Activated CD4-positive, alpha-beta T cell treated with anti-CD3 and anti-CD28 coated beads for 36 hours (primary cell): ENCODE results near the gene ZNF680. TPM values are rescaled to one million over a fixed set of nuclear protein-coding genes. Genes with fewer than 3 reads are reported as not detected.
A peak's percentile ranks its signal among the peaks of the same experiment; 100 is the strongest.
"Not testable (repeated sequence)": the region's sequence is repeated elsewhere in the genome, so short reads cannot be mapped to it uniquely, and the experiment has no call there.

Experiments used
- ATAC-seq: fragments of 200-7000 bp; cut with Tn5 transposase; one replicate; pipeline ENCODE4 v1.10.0; 2021; ENCODE audit warnings: mild to moderate bottlenecking, moderate library complexity
- CTCF ChIA-PET: fragments of 350-600 bp; sonication (Branson Sonifier 250); formaldehyde crosslinking; loops from one replicate; lab custom pipeline; 2021; ENCODE audit warnings: antibody characterized with exemption; lab: Charles Lee
- POLR2A ChIA-PET: fragments of 350-600 bp; sonication (Branson Sonifier 250); formaldehyde crosslinking; loops from one replicate; lab custom pipeline; 2021; ENCODE audit warnings: antibody characterized with exemption, inconsistent platforms; lab: Charles Lee
- DNase-seq: peaks from one replicate; pipeline ENCODE4 v3.0.0-alpha.2; 2020
- H3K27ac Mint-ChIP-seq: one replicate; pipeline ENCODE4 v1.8.0; 2021; ENCODE audit warnings: mixed read lengths
- H3K27me3 Mint-ChIP-seq: one replicate; pipeline ENCODE4 v1.8.0; 2021; ENCODE audit warnings: mixed read lengths
- H3K36me3 Mint-ChIP-seq: one replicate; pipeline ENCODE4 v1.8.0; 2021; ENCODE audit warnings: low read depth, mixed read lengths
- H3K4me1 Mint-ChIP-seq: one replicate; pipeline ENCODE4 v1.8.0; 2021; ENCODE audit warnings: mixed read lengths
- H3K4me3 Mint-ChIP-seq: one replicate; pipeline ENCODE4 v1.8.0; 2021; ENCODE audit warnings: mild to moderate bottlenecking, moderate library complexity, mixed read lengths
- H3K9me3 Mint-ChIP-seq: one replicate; pipeline ENCODE4 v1.8.0; 2021; ENCODE audit warnings: low read depth, mixed read lengths
- intact Hi-C, 2 experiments: fragments of 100-400 bp; cut with DNase I in 1 of 2; cut with micrococcal nuclease in 1 of 2; formaldehyde crosslinking; loops; one replicate each; pipeline versions ENCODE4 v1.14.2 to v1.15.1; 2022 to 2024; cut with DNase I, micrococcal nuclease
- total RNA-seq, 2 experiments: library from RNA; stranded (reverse); gene quantifications; one replicate each; pipeline ENCODE4 v1.2.3, GENCODE V29; 2021

Gene ZNF680
- total RNA-seq, 2 experiments from 2014 or later, result 12.5 to 12.6 TPM

GRCh38 chr7:64555046-64555445 lies 7.8 kb downstream of the ZNF680 start:
- POLR2A ChIA-PET, result no interaction called here
- no peak overlapping the region for H3K27ac Mint-ChIP-seq
- H3K36me3 Mint-ChIP-seq, result peaks cover 75% of the 10 kb centered on the region
- DNase-seq (no peak), ATAC-seq (no peak)
- peaks cover 26% of the 10 kb centered on the region for H3K9me3 Mint-ChIP-seq
- H3K27me3 Mint-ChIP-seq, result no peaks in the 10 kb centered on the region
- CTCF ChIA-PET, result no interaction called here
- H3K4me1 Mint-ChIP-seq, result peaks cover 6% of the 10 kb centered on the region
- H3K4me3 Mint-ChIP-seq, result no peak overlapping the region
- intact Hi-C loops, result no loop called here

GRCh38 chr7:64554188-64554587 lies 8.7 kb downstream of the ZNF680 start:
- DNase-seq, intact Hi-C loops, H3K4me3 Mint-ChIP-seq, H3K27ac Mint-ChIP-seq, CTCF ChIA-PET, H3K27me3 Mint-ChIP-seq, H3K4me1 Mint-ChIP-seq, ATAC-seq, POLR2A ChIA-PET: not testable (repeated sequence)
- Mint-ChIP-seq H3K9me3 (peaks cover 26% of the 10 kb centered on the region), H3K36me3 (peaks cover 78% of the 10 kb centered on the region)

DNA sequence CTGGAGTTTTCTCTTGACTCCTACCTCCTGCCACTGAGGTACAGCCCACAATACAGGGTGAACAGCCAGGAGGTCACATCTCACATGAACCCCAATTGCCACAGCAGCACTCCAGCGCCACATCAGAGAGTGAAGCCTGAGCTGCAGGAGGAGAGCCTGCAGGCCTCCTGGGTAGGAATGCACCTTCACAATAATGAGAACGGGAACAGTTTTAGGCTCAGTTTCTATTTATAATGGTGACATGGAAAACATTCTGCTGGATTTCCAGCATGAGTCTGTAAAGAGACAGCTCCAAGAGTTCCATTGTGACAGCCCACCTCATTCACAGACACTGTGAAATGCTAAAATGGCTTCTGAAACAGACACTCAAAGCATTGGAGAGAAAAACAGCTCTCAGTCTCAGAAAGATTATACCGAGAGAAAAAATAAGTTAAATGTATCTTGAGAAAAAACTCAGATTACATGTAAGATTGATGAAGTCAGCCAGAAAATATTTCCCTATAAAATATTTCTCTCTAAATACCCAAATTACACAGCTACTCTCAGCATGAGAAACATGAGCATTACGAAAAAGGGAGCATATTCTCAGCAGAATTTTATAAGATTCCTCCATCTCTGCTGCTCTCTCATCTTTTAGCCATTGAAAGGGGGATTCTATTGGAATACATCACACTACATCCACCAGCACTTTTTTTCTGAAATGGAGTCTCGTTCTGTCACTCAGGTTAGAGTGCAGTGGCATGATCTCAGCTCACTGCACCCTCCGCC lies 11.3 kb downstream of the ZNF680 start:
- CTCF ChIA-PET, result interaction anchor here (0.7 to 1.4 kb wide), 2 partner anchors 12 to 31 kb away, joined by 3 read pairs; partner anchors contain the start of gene ZNF680
- H3K27ac Mint-ChIP-seq, result no peak overlapping the region
- peaks cover 4% of the 10 kb centered on the region for H3K4me1 Mint-ChIP-seq
- no peak for DNase-seq
- H3K9me3 Mint-ChIP-seq, result peaks cover 27% of the 10 kb centered on the region
- intact Hi-C loops, result no loop called here
- peaks cover 70% of the 10 kb centered on the region for H3K36me3 Mint-ChIP-seq
- no peak overlapping the region for H3K4me3 Mint-ChIP-seq
- POLR2A ChIA-PET, result no interaction called here
- no peaks in the 10 kb centered on the region for H3K27me3 Mint-ChIP-seq
- no peak for ATAC-seq

DNA sequence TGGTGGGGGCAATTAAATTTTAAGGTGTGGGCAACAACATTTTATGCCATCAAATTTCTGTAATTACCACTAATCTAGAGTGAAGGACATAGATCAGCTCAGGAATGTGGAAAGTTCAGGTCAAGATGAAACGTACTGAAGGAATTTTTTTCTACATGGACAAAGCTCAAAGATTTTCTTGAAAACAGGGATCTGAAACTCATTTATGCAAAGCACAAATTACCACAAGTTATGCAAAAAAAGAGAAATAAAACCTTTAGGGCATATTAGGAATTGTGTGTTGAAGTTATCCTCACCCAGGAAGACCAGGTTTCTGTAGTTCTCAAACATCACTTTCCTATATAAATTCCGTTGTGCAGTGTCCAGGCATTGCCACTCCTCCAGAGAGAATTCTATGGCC lies 18.9 kb downstream of the ZNF680 start:
- ATAC-seq, result no peak
- no peak overlapping the region for H3K27ac Mint-ChIP-seq
- no peak overlapping the region for H3K4me3 Mint-ChIP-seq
- intact Hi-C loops, result loop anchor here in 1 of 2 experiments (10.0 kb wide), 1 partner anchor 61 kb away; no protein-coding TSS in a partner anchor
- POLR2A ChIA-PET, result no interaction called here
- H3K27me3 Mint-ChIP-seq, result no peaks in the 10 kb centered on the region
- DNase-seq, result no peak
- CTCF ChIA-PET, result no interaction called here
- peaks cover 5% of the 10 kb centered on the region for H3K4me1 Mint-ChIP-seq
- peaks cover 72% of the 10 kb centered on the region for H3K36me3 Mint-ChIP-seq
- H3K9me3 Mint-ChIP-seq, result peaks cover 9% of the 10 kb centered on the region

- no peak for ATAC-seq
- intact Hi-C loops, result loop anchor here in 1 of 2 experiments (10.0 kb wide), 1 partner anchor 63 kb away; no protein-coding TSS in a partner anchor
- Mint-ChIP-seq H3K4me1 (peaks cover 5% of the 10 kb centered on the region), H3K27me3 (no peaks in the 10 kb centered on the region), H3K4me3 (no peak overlapping the region), H3K9me3 (peaks cover 5% of the 10 kb centered on the region), H3K36me3 (peaks cover 72% of the 10 kb centered on the region), H3K27ac (peak overlapping the region; percentile 3)
- no peak for DNase-seq
- CTCF ChIA-PET, result no interaction called here
- POLR2A ChIA-PET, result no interaction called here
Observed at GRCh38 chr7:64541438-64542359, 21.2 kb downstream of the ZNF680 start.

GRCh38 chr7:64533756-64534155 lies 29.1 kb downstream of the ZNF680 start:
- Mint-ChIP-seq H3K27me3 (no peaks in the 10 kb centered on the region), H3K27ac (no peak overlapping the region), H3K4me3 (no peak overlapping the region), H3K9me3 (peaks cover 62% of the 10 kb centered on the region), H3K4me1 (no peaks in the 10 kb centered on the region), H3K36me3 (peaks cover 90% of the 10 kb centered on the region)
- intact Hi-C loops, result no loop called here
- DNase-seq, result no peak
- ATAC-seq, result no peak
- POLR2A ChIA-PET, result no interaction called here
- CTCF ChIA-PET, result no interaction called here

- intact Hi-C loops, result loop anchor here in 1 of 2 experiments (10.0 kb wide), 2 partner anchors 184 to 454 kb away; no protein-coding TSS in a partner anchor
- ChIA-PET CTCF (interaction anchor here (0.6 kb wide), 1 partner anchor 86 kb away, joined by 4 read pairs; no protein-coding TSS in a partner anchor), POLR2A (no interaction called here)
- H3K4me3 Mint-ChIP-seq, result no peak overlapping the region
- ATAC-seq, result no peak
- DNase-seq, result no peak
- H3K27ac Mint-ChIP-seq, result no peak overlapping the region
- H3K9me3 Mint-ChIP-seq, result peaks cover 54% of the 10 kb centered on the region
- no peaks in the 10 kb centered on the region for H3K4me1 Mint-ChIP-seq
- peaks cover 88% of the 10 kb centered on the region for H3K36me3 Mint-ChIP-seq
- no peaks in the 10 kb centered on the region for H3K27me3 Mint-ChIP-seq
Observed at GRCh38 chr7:64528770-64529169, 34.1 kb downstream of the ZNF680 start.

DNA sequence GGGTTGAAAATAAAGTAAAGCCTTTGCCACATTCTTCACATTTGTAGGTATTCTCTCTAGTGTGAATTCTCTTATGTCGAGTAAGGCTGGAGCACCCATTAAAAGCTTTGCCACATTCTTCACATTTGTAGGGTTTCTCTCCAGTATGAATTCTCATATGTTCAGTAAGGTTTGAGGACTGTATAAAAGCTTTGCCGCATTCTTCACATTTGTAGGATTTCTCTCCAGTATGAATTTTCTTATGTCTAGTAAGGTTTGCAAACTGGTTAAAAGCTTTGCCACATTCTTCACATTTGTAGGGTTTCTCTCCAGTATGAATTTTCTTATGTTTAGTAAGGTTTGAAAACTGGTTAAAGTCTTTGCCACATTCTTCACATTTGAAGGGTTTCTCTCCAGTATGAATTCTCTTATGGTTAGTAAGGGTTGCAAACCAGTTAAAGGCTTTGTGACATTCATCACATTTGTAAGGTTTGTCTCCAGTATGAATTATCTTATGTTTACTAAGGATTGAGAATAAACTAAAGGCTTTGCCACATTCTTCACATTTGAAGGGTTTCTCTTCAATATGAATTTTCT lies 41.4 kb downstream of the ZNF680 start:
- ChIA-PET POLR2A (no interaction called here), CTCF (no interaction called here)
- H3K4me1 Mint-ChIP-seq, result no peaks in the 10 kb centered on the region
- no peak overlapping the region for H3K27ac Mint-ChIP-seq
- no peak for DNase-seq
- H3K9me3 Mint-ChIP-seq, result peaks cover 52% of the 10 kb centered on the region
- no peak overlapping the region for H3K4me3 Mint-ChIP-seq
- H3K36me3 Mint-ChIP-seq, result peaks cover 85% of the 10 kb centered on the region
- no peak for ATAC-seq
- no peaks in the 10 kb centered on the region for H3K27me3 Mint-ChIP-seq
- intact Hi-C loops, result loop anchor here in 1 of 2 experiments (5.0 to 10.0 kb wide), 3 partner anchors 41 to 447 kb away; partner anchors contain the start of gene ZNF680

GRCh38 chr7:64516451-64516850 lies 46.4 kb downstream of the ZNF680 start:
- intact Hi-C loops, result no loop called here
- H3K27me3 Mint-ChIP-seq, result no peaks in the 10 kb centered on the region
- peaks cover 45% of the 10 kb centered on the region for H3K9me3 Mint-ChIP-seq
- no peak overlapping the region for H3K4me3 Mint-ChIP-seq
- ChIA-PET CTCF (no interaction called here), POLR2A (no interaction called here)
- ATAC-seq (no peak), DNase-seq (no peak)
- H3K36me3 Mint-ChIP-seq, result peaks cover 70% of the 10 kb centered on the region
- H3K4me1 Mint-ChIP-seq, result no peaks in the 10 kb centered on the region
- no peak overlapping the region for H3K27ac Mint-ChIP-seq

GRCh38 chr7:64515781-64516180 lies 47.1 kb downstream of the ZNF680 start:
- ChIA-PET POLR2A (no interaction called here), CTCF (no interaction called here)
- DNase-seq (no peak), ATAC-seq (no peak)
- Mint-ChIP-seq H3K4me3 (no peak overlapping the region), H3K27ac (no peak overlapping the region), H3K4me1 (no peaks in the 10 kb centered on the region), H3K9me3 (peaks cover 39% of the 10 kb centered on the region), H3K36me3 (peaks cover 67% of the 10 kb centered on the region), H3K27me3 (no peaks in the 10 kb centered on the region)
- intact Hi-C loops, result no loop called here

GRCh38 chr7:64515330-64515729 lies 47.5 kb downstream of the ZNF680 start:
- intact Hi-C loops, result no loop called here
- no peak for ATAC-seq
- H3K9me3 Mint-ChIP-seq, result peaks cover 39% of the 10 kb centered on the region

More at GRCh38 chr7:64515330-64515729, 47.5 kb downstream of the ZNF680 start:
- Mint-ChIP-seq H3K27ac (no peak overlapping the region), H3K36me3 (peaks cover 64% of the 10 kb centered on the region), H3K4me3 (no peak overlapping the region), H3K27me3 (no peaks in the 10 kb centered on the region), H3K4me1 (no peaks in the 10 kb centered on the region)
- POLR2A ChIA-PET, result no interaction called here
- CTCF ChIA-PET, result no interaction called here
- peak; percentile 10 for DNase-seq
